Measurements from ENCODE around the gene CEBPZOS.

The CEBPZOS gene
- 19.5 to 22.4 reads per million in 2 donors for total RNA-seq

- peak; percentile 71 for DNase-seq
These were observed at the start of gene CEBPZOS for GRCh38 chr2:37196320-37197195. TSS of gene CEBPZOS (plus strand) at chr2:37196496. CDS start at chr2:37199705, 3,209 bp downstream.

- DNase-seq = no peak
These were observed 48.0 kb upstream of the CEBPZOS start for GRCh38 chr2:37148325-37148724.

GRCh38 chr2:37149626-37150322, 46.5 kb upstream of the CEBPZOS start:
- DNase-seq = no peak

DNA sequence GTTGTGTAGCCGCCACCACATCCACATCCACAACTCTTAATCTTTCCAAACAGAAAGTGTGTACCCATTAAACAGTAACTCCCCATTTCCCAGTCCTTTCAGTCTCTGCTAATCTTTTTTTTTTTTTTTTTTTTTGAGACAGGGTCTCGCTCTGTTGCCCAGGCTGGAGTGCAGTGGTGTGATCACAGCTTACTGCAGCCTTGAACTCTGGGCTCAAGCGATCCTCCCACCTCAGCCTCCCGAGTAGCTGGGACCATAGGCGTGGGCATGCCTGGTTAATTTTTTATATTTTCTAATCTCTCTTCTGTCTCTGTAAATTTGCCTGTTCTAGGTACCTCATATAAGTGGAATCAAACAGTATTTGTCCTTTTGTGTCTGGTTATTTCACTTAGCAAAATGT, 43.1 kb upstream of the CEBPZOS start:
- DNase-seq = no peak

GRCh38 chr2:37154785-37155184, 41.5 kb upstream of the CEBPZOS start:
- no peak for DNase-seq

GRCh38 chr2:37156071-37156856, 40.0 kb upstream of the CEBPZOS start:
- no peak for DNase-seq

DNA sequence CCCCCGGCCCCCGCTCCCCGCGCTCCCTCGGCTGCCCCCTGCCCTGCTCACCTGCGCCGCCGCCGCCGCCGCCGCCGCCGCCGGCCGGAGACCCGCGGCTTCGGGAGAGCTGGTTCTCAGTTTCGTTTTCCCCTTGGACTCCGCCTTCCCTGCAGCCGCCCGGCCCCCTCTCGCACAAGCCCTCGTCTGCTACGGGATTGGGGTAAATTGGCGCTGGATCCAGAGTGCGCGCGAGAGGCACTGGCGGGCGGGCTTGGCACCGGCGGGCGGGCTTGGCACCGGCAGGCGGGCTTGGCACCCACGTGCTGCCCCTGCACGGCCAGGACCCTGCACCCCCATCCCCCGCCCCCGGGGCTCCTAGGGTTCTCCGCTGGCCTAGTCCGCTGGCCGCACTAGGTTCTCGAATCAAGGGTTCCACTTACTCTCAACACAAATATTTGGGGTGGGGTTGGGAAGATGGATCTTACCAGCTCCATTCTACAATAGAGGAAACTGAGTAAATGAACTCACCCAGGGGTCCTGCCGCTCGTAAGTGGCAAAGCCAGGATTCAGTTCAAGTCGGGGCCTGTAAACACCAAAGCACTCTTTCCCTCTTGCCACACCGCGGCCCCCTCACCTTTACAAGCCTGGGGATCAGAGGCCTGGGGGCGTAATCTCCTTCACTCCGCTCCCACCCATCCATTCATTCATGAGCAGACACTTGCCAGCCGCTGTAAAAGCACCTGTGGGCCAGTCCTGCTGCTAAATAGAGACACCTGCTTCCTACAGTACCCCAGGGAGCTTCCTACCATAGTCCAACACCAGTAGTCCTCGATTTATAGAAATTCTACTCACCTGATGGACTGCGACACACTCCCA, 39.2 kb upstream of the CEBPZOS start, which contains the start of gene EIF2AK2:
Gene EIF2AK2 (minus strand): TSS at position 124 of the 858 bp plus-strand sequence. CDS start 9,174 bp downstream, outside the sequence.
- DNase-seq = peak; percentile 74

DNA sequence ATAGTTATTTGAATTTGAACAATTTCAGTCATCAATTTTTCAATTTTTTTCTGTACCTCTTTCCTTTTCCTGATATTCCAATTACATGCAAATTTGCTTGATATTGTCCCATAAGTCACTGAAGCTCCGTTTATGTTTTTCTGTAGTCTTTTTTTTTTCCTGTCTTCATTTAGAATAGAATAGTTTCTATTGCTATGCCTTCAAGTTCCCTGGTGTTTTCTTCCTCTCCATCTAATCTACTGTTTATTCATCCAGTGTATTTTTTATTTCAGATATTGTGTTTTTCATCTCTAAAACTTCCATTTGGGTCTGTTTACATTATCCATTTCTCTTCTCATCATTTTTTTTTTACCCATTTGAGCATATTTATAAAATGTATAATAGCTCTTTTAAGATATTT, 31.5 kb upstream of the CEBPZOS start:
- no peak for DNase-seq

- DNase-seq = no peak
These were observed 28.6 kb upstream of the CEBPZOS start for GRCh38 chr2:37167636-37168180.

- no peak for DNase-seq
These were observed 27.9 kb upstream of the CEBPZOS start for GRCh38 chr2:37168217-37168981.

DNA sequence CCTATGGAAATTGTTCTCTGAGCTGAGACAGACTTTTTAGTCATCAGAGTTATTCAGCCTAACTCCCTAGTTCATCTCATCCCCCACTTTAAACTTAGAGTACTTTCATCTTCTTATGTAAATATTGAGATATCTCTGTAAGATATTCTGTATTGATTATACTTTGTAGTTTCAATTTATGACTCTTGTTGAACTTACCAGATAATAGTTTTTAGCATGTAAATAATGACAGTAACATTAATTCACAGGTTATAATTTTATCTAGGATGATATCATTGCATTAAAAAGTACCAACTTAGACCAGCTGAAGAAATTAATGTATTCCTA, 24.7 kb upstream of the CEBPZOS start:
- DNase-seq = no peak

DNA sequence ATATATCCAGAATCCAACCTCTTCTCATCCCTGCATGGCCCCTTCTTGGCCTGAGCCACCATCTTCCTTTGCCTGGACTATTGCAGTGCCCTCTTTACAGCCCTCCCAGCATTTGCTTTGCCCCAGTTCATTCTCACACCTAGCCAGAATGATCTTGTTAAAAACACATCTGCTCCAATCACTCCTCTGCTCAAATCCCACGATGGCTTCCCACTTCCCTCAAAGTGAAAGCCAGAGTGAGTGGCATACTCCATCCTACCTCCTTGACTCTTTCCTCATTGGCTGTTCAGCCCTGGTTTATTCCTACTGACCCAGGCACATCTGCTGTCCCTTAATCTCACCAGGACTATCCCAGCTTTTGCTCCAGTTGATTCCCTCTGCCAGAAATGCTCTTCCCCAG, 22.6 kb upstream of the CEBPZOS start:
- no peak for DNase-seq

DNA sequence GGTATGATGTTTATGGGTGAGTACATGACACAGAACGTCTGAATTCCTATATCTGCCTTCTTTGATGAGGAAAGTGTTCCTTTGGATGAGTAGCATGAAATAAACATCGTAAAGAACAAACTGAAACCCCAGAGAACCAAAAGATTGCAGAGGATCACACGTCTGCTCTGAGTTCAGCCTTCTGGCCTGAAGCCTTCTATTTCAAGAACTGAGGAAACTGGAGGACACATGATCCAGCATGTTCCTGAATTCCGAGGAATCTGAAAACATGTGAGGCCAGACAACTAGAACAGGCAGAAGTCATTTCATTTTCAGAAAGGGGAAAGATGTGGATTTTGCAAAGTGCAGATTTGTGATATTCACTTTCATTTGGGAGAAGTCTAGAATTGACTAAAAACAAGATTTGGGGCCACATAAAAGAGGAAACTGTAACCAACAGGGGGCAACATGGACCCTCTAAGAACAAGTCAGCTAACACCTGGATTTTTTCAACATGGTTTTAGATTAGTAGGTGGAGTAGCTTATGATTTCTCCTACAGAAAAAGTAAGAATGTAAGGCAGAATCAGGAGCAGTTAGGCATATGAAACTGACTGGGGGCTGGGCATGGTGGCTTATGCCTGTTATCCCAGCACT, 16.2 kb upstream of the CEBPZOS start:
- no peak for DNase-seq

- DNase-seq = no peak
These were observed 15.7 kb upstream of the CEBPZOS start for GRCh38 chr2:37180640-37181039.

- DNase-seq = no peak
These were observed 14.3 kb upstream of the CEBPZOS start for GRCh38 chr2:37181726-37182684.

GRCh38 chr2:37188570-37188969, 7.7 kb upstream of the CEBPZOS start, which contains the start of gene SULT6B1:
TSS of gene SULT6B1 (minus strand) at chr2:37188670. CDS start at chr2:37188640, 30 bp downstream.
- DNase-seq = no peak

DNA sequence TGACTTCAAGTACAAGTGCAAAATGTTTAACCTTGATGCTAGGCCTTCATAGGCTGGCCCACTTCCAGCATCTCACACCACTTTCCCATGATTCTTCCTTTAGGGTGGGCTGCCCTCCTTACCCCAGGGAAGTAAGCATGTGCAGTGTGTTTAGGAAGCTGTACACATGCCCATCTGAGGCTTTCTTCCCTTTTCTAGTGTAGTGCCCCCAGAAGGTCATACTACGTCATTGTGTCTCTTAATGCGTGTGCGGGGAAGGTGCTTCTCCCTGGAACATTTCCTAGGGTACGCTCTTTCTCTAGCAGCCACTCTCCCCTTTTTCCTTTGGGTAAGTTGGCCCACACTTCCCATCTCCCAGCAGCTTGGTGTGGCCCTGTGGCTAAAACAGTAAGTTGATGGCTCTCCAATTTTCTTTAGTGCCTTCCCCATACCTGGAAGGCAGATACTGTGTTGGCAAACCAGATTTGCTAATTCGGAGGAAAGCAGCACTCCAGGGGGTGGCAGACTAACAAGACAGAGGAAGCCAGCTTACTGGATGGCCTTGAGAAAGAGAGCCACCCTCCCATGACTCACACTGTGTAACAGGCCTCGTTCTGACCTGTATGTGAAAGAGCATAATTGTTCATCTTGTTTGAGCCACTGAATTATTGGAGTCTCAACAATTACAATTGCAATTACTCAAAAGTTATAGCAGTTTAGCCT, 6.7 kb upstream of the CEBPZOS start:
- DNase-seq = no peak

DNA sequence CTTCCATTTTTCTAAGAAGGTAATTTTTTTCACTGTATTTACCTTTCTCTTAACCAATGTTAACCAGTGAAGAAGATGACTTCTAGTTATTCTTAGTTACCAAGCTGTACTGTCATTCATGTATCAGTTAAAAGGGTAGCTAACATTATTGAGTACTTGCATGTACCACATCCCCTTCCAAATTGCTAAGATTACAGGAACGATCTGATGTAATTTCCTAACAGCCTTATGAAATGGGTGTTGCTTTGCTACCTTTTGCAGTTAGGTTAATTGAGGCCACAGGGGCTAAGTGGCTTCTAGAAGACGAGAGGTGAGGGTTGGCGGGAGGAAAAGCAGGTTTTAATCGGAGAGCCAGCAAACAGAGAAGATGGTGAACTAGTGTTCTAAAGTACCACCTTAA, 6.0 kb upstream of the CEBPZOS start:
- no peak for DNase-seq

- DNase-seq = no peak
These were observed 5.0 kb upstream of the CEBPZOS start for GRCh38 chr2:37191253-37191652.

Data from activated gamma-delta T cell (primary cell).